Calu3 (cell line): ENCODE data around the gene IFT57. TPM values are rescaled to one million over a fixed set of nuclear protein-coding genes. Genes with fewer than 3 reads are reported as not detected.

Experiments
- BruUV-seq: library from RNA; stranded (reverse); fragments of 400-500 nt; replicated peaks from 2 replicates; lab custom pipeline; 2021; lab: Mats Ljungman, UMichigan
- CTCF ChIA-PET: fragments of 300-600 bp; sonication (Branson Sonifier 250); formaldehyde crosslinking; loops from one replicate; lab custom pipeline; 2022; ENCODE audit warnings: antibody characterized with exemption; lab: Charles Lee
- DNase-seq: peaks from one replicate; pipeline ENCODE4 v3.0.0; 2022
- H3K27ac Mint-ChIP-seq: one replicate; pipeline ENCODE4 v1.8.0; 2022; ENCODE audit warnings: mixed read lengths; ENCODE audit not compliant: unreplicated experiment
- H3K27me3 Mint-ChIP-seq: one replicate; pipeline ENCODE4 v1.8.0; 2022; ENCODE audit warnings: mixed read lengths; ENCODE audit not compliant: unreplicated experiment
- H3K36me3 Mint-ChIP-seq: one replicate; pipeline ENCODE4 v1.8.0; 2022; ENCODE audit warnings: mild to moderate bottlenecking, moderate library complexity, mixed read lengths; ENCODE audit not compliant: insufficient read depth, unreplicated experiment
- H3K4me1 Mint-ChIP-seq: one replicate; pipeline ENCODE4 v1.8.0; 2022; ENCODE audit warnings: mild to moderate bottlenecking, low read depth, mixed read lengths; ENCODE audit not compliant: unreplicated experiment
- H3K4me3 Mint-ChIP-seq: one replicate; pipeline ENCODE4 v1.8.0; 2022; ENCODE audit warnings: mild to moderate bottlenecking, low read depth, moderate library complexity, mixed read lengths; ENCODE audit not compliant: unreplicated experiment
- H3K9me3 Mint-ChIP-seq: one replicate; pipeline ENCODE4 v1.8.0; 2022; ENCODE audit warnings: low read depth, mixed read lengths; ENCODE audit not compliant: unreplicated experiment
- intact Hi-C: fragments of 100-400 bp; cut with micrococcal nuclease; formaldehyde crosslinking; loops from one replicate; pipeline ENCODE4 v1.10.0; 2022; ENCODE audit not compliant: unreplicated experiment
- total RNA-seq: library from RNA; stranded (reverse); gene quantifications from 2 replicates; pipeline ENCODE4 v1.2.3, GENCODE V29; 2022
- TF ChIP-seq, protein P1 (sequence below): fragments of 200-600 bp; IDR thresholded peaks from one replicate; pipeline ENCODE4 v1.8.0; 2022; ENCODE audit warnings: antibody characterized with exemption; ENCODE audit not compliant: unreplicated experiment

The IFT57 gene
- total RNA-seq, 1 experiment from 2014 or later, result 35.4 TPM

DNA sequence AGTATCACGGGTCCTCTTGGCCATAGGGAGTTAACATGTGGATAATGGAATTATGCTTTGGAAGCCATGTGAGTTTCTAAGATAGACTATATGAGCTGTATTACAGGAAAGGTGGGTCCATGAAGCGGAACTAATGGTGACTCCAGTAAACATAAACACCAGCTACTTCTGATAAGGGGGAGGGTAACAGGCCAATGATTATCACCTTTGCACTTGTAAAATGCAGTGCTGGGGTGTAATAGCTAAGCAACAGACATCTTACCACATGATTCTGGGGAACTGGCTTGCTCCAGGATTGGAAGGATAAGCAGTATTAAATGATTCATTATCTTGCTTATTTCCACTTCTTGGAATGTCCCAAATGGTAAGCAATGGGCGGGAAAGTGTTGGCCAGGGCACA lies 70.0 kb downstream of the IFT57 start:
- Mint-ChIP-seq H3K27ac (no peak overlapping the region), H3K9me3 (no peaks in the 10 kb centered on the region), H3K4me1 (peaks cover 28% of the 10 kb centered on the region), H3K36me3 (peaks cover 7% of the 10 kb centered on the region), H3K4me3 (no peak overlapping the region), H3K27me3 (no peaks in the 10 kb centered on the region)
- intact Hi-C loops, result no loop called here
- TF ChIP-seq, protein P1, sequence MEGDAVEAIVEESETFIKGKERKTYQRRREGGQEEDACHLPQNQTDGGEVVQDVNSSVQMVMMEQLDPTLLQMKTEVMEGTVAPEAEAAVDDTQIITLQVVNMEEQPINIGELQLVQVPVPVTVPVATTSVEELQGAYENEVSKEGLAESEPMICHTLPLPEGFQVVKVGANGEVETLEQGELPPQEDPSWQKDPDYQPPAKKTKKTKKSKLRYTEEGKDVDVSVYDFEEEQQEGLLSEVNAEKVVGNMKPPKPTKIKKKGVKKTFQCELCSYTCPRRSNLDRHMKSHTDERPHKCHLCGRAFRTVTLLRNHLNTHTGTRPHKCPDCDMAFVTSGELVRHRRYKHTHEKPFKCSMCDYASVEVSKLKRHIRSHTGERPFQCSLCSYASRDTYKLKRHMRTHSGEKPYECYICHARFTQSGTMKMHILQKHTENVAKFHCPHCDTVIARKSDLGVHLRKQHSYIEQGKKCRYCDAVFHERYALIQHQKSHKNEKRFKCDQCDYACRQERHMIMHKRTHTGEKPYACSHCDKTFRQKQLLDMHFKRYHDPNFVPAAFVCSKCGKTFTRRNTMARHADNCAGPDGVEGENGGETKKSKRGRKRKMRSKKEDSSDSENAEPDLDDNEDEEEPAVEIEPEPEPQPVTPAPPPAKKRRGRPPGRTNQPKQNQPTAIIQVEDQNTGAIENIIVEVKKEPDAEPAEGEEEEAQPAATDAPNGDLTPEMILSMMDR, result no peak
- no peak for DNase-seq
- BruUV-seq, result no TSS peak
- CTCF ChIA-PET, result no interaction called here

DNA sequence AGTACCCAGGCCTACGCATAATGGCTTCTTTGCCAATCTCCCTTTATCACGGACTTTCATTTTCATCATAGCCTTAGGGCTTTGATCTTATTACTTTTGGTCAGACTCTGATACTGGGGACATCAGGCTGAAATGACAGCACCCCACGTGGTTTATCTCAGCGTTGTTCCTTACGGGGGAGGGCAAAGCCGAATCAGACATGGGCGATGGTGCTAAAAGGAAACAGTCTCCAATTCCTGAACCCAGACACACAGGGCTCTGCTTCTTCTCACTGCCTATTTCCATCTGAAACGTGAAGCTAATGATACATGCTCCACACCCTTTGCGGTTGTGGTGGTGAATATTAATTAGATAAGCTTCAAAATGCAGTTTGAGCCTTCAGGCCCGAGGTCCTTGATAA lies 72.0 kb downstream of the IFT57 start:
- intact Hi-C loops, result no loop called here
- peaks cover 7% of the 10 kb centered on the region for H3K36me3 Mint-ChIP-seq
- TF ChIP-seq, protein P1, result no peak
- H3K4me1 Mint-ChIP-seq, result peaks cover 28% of the 10 kb centered on the region
- CTCF ChIA-PET, result no interaction called here
- no peak overlapping the region for H3K4me3 Mint-ChIP-seq
- H3K27me3 Mint-ChIP-seq, result no peaks in the 10 kb centered on the region
- DNase-seq, result no peak
- H3K9me3 Mint-ChIP-seq, result no peaks in the 10 kb centered on the region
- no TSS peak for BruUV-seq
- H3K27ac Mint-ChIP-seq, result no peak overlapping the region

- no peak for DNase-seq
- Mint-ChIP-seq H3K4me3 (no peak overlapping the region), H3K9me3 (peaks cover 2% of the 10 kb centered on the region), H3K36me3 (no peaks in the 10 kb centered on the region), H3K27ac (no peak overlapping the region), H3K4me1 (no peaks in the 10 kb centered on the region), H3K27me3 (no peaks in the 10 kb centered on the region)
- CTCF ChIA-PET, result no interaction called here
- no TSS peak for BruUV-seq
- intact Hi-C loops, result no loop called here
- TF ChIP-seq, protein P1, result no peak
Measured at GRCh38 chr3:108146139-108146538, 76.1 kb downstream of the IFT57 start.

- Mint-ChIP-seq H3K9me3 (peaks cover 4% of the 10 kb centered on the region), H3K27me3 (no peaks in the 10 kb centered on the region), H3K4me1 (no peaks in the 10 kb centered on the region), H3K4me3 (no peak overlapping the region), H3K36me3 (no peaks in the 10 kb centered on the region), H3K27ac (no peak overlapping the region)
- intact Hi-C loops, result no loop called here
- DNase-seq, result no peak
- TF ChIP-seq, protein P1, result no peak
- CTCF ChIA-PET, result no interaction called here
- BruUV-seq, result no TSS peak
Measured at GRCh38 chr3:108145578-108145977, 76.6 kb downstream of the IFT57 start.
